GM19193 (cell line): ENCODE measurements around the gene GSE1.

Source experiments
- POLR2A ChIP-seq: IDR thresholded peaks from 4 replicates; pipeline ENCODE4 v1.6.1; 2011; ENCODE audit not compliant: insufficient read depth, insufficient read length; ENCODE audit errors: extremely low read depth

The GSE1 gene

DNA sequence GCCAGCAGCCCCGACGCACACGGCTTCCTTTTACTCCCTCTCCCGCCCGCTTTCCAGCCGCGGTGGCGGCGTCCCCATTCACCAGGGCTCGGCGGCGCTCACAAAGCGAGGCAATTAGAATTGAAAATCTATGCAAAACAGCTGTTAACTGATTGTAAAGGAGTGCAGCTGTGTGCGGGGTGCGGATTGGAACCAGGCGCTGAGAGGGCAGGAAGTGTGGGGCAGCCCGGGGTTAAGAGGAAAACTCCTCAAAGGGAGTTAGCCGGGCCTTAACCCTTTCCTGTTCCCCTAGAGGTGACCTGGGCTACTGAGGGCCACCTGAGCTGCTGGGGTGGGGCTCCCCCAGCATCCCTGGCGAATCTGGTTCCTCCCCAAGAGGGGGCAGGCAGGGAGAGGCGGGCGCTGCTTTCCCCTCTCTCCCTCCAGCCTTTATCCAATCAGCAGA, 5.8 kb upstream of the GSE1 start:
- TF ChIP-seq POLR2A: no peak

DNA sequence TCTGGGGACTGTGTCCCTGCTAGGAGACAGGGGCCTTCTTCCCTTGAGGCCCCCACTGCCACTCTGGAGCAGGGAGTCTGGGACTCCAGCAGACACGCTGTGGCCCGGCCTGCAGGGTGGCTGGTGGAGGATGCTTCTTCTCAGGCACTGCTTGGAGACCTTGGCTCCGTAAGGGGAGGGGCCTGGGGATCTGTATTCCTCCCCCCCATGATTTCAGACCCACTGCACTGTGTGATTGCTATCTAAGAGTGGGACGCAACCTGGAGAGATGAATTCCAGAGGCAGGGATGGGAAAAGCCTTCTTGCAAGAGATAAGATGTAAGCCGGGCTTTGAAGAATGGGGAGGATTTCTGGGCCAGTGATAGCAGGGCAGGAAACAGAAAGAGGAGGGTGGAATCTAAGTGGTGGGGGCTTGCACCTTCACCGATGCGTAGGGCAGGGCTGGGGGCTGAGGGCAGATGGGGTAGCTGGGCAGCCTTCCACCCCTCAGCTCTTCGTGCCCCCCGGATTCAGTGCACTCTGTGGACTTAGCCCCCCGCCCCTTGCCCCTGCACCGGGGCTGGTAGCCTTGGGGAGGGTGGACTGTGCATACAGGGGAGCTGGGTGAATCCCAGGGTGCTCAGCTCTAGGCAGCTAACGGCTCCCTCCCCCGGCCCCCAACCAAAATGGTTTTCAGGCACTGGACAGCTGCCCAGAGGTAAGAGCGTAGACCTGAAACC, 5.2 kb upstream of the GSE1 start:
- no peak for TF ChIP-seq POLR2A

DNA sequence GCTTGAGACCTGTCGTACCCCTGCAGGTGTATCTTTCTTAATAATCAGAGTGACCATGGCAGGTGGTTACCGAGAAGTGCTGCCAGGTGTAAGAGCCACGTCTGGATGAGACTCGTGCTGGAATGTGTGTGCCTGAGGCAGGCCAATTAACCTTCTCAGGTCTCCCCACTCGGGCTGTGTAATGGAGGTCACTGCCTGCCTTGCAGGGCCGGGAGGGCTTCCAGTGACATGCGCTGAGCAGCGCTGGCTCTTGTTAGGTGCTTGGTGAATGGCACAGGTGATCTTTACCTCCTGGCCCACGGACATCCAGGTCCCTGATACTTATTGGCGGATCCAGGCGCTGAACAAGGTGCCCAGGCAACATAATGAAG, 4.6 kb upstream of the GSE1 start:
- no peak for TF ChIP-seq POLR2A

DNA sequence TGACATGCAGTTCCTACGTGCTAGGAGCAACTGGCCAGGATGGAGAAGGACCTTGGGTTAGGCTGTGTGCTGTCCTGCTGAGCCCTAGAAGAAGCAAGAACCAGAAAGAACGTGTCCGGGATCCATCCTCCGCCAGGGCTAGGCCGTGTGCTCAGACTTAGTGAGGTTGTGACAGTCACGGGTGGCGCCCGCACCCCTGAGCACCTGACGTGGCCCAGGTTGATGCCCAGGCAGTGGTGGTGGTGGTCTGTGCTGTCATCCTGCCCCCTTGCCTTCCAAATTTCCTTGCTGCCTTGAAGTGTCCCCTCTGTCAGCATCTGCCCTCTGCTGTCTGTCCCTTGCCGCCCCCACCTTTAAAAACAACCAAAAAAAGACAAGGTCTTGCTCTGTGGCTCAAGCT, 4.2 kb upstream of the GSE1 start:
- TF ChIP-seq POLR2A: no peak

DNA sequence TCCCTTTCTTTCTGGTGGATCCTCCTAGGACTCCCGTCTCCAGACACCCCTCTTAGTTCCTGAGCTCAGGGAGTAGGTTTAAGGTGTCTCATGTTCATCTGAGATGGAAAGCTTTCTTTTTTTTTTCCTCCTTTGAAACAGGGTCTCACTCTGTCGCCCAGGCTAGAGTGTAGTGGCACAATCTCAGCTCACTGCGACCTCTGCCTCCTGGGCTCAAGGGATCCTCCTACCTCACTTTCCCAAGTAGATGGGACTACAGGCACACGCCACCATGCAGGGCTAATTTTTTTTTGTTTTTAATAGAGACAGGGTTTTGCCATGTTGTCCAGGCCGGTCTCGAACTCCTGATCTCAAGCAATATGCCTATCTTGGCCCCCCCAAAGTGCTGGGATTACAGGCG, 3.6 kb upstream of the GSE1 start:
- no peak for TF ChIP-seq POLR2A

DNA sequence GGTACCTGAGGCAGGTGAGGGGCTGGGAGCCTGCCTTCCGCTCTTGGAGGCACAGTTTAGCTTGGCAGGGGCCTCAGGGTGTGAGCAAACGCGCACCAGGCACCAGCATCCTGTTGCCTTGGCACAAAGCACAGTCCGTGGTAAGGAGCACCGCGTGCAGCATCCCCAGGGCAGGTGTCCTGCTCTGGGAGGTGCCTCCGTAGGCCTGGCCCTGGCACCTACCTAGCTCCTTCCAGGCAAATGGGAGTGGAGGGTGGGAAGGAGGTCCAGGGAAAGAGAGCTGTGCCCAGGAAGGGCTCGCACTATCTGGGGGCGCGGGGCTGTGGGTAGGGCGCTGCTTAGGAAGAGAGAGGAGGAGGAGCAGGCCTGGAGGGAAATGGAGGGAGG, 3.1 kb upstream of the GSE1 start:
- TF ChIP-seq POLR2A: no peak

DNA sequence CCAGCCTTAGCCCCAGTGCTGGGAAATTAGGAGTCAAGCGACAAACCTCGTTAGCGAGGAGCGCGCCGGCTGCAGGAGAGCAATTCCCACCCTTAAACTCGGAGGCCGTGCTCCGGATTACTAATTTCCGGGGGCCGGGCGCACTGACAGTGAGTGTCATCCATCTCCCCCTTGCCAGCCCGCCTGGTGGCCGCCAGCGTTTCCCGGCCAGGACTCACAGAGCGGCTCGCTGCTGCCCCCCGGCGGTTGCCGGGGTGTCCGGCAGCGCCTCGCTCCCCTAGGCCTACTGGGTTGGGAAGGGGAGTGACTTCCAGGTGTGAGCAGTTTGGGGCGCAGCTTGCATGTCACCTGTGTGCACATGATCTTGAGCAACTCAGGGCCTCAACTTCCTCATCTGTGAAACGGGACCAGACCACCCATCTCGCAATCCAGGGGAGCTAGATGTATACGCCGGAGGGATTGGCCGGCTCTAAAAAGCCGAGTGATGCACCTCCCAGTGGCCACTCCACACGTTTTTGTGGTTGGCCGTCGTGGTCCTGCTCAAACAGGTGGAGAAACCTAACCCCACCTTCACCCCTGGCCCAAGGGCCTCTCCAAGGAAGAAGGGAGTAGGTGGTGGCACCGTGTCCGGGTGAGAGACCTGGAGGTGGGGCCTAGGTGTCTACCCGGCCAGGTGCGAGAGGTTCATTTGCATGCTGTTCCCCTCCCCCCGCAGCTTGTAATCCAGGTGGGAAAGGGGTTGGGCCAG, 2.5 kb upstream of the GSE1 start:
- TF ChIP-seq POLR2A: peak; percentile 29

DNA sequence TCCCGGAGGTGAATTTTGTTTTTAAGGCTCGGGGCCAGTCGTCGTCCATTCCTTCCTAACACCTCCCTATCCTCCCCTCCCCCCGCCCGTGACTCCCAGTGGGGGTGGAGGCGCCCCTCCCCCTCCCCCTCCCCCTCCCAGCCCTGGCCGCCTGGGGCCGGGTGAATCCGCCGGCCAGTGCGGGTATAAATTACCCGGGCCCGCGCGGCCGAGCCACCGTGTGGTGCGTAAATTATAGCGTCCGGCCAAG, 2.0 kb upstream of the GSE1 start:
- no peak for TF ChIP-seq POLR2A

DNA sequence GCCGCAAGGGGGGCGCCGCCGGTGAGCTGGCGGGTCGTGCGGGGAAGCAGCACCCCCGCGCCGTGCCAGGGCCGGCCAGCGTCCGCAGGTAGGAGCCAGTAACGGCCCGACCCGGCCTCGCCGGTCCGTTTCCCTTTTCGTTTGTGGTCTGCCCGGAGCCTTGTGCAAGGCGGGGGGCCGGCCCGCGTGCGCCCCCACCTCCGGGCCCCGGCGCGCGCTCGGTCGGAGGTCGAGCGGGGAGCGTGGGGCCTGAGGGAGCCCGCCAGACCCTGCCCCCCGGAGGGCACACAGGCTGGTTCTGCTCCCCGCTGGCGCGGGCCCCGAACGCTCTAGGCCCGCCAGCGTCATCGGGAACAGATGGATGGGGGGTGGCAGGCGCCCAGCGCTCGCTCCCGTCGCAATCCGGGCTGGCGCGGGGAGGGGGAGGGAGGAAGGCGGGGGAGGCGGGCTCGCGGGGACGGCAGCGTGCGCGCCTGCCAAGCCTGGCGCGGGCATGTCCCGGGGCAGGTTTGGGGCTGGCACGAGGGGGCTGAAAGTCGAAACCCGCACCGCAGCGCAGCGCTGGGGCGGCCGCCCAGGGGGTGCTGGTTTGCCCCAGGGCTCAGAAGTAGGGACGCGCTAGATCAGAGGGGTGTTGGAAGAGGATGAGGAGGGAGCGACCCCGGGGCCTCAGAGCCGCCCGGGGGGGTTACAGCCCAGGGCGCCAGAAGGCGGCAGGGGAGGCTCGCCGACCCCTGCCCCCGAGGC, 1.5 kb upstream of the GSE1 start:
- TF ChIP-seq POLR2A: no peak

DNA sequence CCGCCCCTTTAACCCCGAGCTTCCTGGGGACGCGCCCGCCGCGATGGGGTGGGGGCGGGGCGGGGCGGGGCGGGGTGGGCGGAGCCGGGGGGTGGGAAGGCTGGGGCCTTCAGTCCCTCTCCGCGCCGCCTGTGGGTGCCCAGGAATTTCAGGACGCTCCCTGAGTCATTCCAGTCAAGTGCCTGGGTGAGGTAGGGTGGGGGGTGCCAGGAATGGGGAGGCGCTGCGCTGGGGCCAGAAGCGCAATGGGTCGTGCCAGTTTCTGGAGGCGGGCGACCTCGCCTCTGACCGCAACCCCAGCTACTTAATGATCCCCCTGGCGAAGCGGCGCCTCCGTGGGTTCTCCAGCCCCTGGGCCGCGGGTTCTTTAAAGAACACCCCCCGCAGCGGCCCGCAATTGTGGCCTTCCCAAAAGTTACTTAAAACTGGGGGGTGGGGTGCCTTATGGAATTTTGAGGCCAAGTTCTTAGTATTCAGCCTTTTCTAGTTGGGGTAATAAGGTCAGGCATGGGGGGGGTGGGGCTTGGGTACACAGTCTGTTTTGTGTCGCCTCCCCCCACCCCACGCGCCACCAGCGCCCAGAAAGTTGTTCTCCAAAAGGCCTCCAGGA, 826 bp upstream of the GSE1 start:
- no peak for TF ChIP-seq POLR2A

DNA sequence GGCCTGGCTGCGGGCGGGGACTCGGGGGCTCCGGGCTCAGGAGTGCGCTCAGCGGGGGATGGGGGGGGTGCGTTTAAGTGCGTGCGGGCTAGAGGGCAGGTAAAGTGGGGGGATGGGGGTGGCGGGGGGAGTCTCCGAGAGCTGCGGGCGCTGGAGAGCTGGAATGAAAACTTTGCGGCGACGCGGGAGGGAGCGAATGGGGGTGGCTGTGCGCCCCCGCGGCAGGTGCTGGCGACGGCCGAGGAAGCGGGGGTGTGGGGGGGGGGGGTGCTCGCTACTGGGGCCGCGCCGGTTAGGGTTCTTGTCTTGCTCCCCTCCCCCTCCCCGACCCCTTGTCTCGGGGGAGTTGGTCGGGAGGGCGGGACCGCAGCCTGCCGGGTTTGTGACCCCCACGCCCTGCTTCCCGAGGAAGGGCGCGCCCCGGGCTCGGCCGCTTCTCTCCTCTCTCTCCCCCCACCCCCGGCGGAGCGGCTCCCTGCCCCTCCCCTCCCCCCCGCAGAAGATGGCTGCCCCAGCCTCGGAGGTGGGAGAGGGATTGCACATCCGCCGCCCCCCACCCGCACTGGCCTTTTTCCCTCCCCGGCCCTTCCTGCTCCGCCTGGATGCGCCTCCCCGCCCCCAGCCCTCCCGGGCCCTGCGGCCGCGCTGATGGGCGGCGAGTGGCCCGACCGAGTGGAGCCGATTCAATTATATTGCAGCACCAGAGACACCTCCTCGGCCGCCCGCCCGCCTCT, 649 bp downstream of the GSE1 start:
- no peak for TF ChIP-seq POLR2A

DNA sequence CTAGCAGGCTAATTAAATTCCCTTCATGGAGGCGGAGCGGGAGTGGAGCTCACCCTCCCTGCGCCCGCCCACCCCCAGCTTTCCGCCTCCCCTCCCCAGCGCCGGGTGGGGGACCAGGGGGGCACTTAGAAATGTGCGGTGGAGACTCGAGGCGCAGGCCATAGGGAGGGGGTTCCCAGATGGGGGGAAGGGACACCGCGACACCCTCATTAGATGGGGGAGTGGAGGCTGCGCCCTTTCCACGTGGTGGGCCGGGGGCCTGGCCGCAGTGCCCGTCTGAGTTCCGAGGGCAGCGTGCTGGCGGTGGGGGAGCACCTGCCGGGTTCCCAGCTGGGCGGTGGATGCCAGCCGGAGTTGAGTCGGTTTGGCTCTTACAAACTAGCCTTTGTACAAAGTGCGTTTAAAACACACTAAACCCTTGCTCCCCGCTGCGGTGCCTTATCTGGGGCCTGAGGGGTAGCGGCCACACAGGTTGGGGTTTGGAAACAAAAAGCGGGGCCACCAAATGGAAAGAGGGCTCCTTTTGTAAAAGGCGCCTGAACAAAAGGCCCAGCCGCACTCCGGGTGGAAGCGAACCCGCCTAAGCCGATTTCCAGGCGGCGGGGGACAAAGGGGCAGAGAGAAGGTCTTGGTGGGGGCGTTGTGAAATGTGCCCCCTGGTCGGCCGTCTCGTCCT, 1.4 kb downstream of the GSE1 start:
- TF ChIP-seq POLR2A: no peak

DNA sequence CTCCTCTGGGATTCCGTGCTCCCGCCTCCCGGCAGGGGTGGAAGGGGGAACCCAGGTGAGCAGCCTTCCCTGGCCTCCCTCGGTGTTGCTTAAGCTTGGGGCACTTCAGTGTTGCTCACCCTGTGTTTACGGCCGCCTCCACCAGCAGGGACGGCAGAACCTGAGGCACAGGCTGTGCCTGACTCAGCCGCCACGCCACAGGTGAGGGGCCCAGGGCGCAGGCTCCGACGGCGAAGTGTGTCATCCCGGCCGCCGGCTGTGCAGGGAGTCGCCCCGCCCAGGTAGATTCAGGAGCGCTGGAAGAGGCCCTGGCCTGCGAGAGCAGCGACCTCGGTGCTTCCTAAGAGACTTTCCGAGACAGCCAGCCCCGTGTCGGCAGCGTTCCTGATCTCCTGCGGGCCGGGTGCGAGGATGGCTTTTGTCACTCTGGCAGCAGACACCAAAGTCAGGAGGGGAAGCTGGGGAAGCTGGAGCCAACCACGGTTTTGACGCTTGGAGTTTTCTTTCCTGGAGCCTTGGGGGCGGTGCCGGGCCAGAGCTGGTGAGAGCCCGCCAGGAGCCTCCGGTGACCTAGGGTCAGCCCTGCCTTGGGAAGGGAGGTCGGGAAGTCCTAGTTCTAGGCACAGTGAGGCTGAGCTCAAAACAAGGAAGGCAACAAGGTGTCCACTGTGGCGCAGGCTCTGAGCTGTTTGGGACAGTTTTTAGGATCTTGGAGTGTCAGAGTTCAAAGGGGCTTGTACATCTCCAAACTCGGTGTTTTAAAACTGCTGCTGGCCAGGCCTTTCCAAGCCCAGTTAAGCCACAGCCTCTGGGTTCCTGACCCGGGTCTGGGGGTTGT, 2.1 kb downstream of the GSE1 start:
- no peak for TF ChIP-seq POLR2A
